ENCODE measurements around the gene IL1A. TPM values are rescaled to one million over a fixed set of nuclear protein-coding genes. Genes with fewer than 3 reads are reported as not detected.
A peak's percentile ranks its signal among the peaks of the same experiment; 100 is the strongest.
"Not testable (repeated sequence)": the region's sequence is repeated elsewhere in the genome, so short reads cannot be mapped to it uniquely, and the experiment has no call there.

IL1A gene
- 0.69 TPM for polyA plus RNA-seq (2013, experiment 1 of 4)
- 0.71 TPM for polyA plus RNA-seq (2013, experiment 2 of 4)
- 0.75 TPM for polyA plus RNA-seq (2013, experiment 3 of 4)
- 0.77 TPM for polyA plus RNA-seq (2013, experiment 4 of 4)

- Histone ChIP-seq H3K27ac (ENCODE audit: insufficient read depth, low read depth, low read length, poor library complexity, severe bottlenecking) (no peak within 1 kb of the TSS), H3K4me3 (ENCODE audit: insufficient read depth, low read depth, low read length) (peak within 1 kb of the TSS; percentile 11), H3K4me1 (ENCODE audit: control insufficient read depth, insufficient read depth, low read length) (peaks cover 7% of the 10 kb centered on the region), H3K27me3 (ENCODE audit: control insufficient read depth, insufficient read depth, low read length, poor library complexity, severe bottlenecking) (no peaks in the 10 kb centered on the region), H3K9me3 (ENCODE audit: control insufficient read depth, low read length) (no peaks in the 10 kb centered on the region), H3K36me3 (ENCODE audit: control insufficient read depth, insufficient read depth, low read length) (no peaks in the 10 kb centered on the region)
- 23 to 25% methylated on average over 13 of the region's 13 CpGs for WGBS, 2 experiments
Observed at GRCh38 chr2:112784199-112785189, at the start of gene IL1A. IL1A (minus strand) TSS chr2:112784493; CDS start chr2:112783770, 723 bp downstream.

- Histone ChIP-seq H3K27me3 (ENCODE audit: control insufficient read depth, insufficient read depth, low read length, poor library complexity, severe bottlenecking) (no peaks in the 10 kb centered on the region), H3K4me1 (ENCODE audit: control insufficient read depth, insufficient read depth, low read length) (no peaks in the 10 kb centered on the region), H3K4me3 (ENCODE audit: insufficient read depth, low read depth, low read length) (no peak overlapping the region), H3K9me3 (ENCODE audit: control insufficient read depth, low read length) (no peaks in the 10 kb centered on the region), H3K27ac (ENCODE audit: insufficient read depth, low read depth, low read length, poor library complexity, severe bottlenecking) (no peak overlapping the region), H3K36me3 (ENCODE audit: control insufficient read depth, insufficient read depth, low read length) (no peaks in the 10 kb centered on the region)
Observed at GRCh38 chr2:112833976-112834375, 49.7 kb upstream of the IL1A start.

GRCh38 chr2:112833639-112833931 is 49.3 kb upstream of the IL1A start:
- not testable (repeated sequence) for H3K9me3 ChIP-seq (ENCODE audit: control insufficient read depth, low read length); H3K36me3 ChIP-seq (ENCODE audit: control insufficient read depth, insufficient read depth, low read length); H3K27me3 ChIP-seq (ENCODE audit: control insufficient read depth, insufficient read depth, low read length, poor library complexity, severe bottlenecking); H3K4me1 ChIP-seq (ENCODE audit: control insufficient read depth, insufficient read depth, low read length); H3K27ac ChIP-seq (ENCODE audit: insufficient read depth, low read depth, low read length, poor library complexity, severe bottlenecking); H3K4me3 ChIP-seq (ENCODE audit: insufficient read depth, low read depth, low read length)
- WGBS, 2 experiments: 89 to 92% methylated on average over 5 of the region's 5 CpGs

DNA sequence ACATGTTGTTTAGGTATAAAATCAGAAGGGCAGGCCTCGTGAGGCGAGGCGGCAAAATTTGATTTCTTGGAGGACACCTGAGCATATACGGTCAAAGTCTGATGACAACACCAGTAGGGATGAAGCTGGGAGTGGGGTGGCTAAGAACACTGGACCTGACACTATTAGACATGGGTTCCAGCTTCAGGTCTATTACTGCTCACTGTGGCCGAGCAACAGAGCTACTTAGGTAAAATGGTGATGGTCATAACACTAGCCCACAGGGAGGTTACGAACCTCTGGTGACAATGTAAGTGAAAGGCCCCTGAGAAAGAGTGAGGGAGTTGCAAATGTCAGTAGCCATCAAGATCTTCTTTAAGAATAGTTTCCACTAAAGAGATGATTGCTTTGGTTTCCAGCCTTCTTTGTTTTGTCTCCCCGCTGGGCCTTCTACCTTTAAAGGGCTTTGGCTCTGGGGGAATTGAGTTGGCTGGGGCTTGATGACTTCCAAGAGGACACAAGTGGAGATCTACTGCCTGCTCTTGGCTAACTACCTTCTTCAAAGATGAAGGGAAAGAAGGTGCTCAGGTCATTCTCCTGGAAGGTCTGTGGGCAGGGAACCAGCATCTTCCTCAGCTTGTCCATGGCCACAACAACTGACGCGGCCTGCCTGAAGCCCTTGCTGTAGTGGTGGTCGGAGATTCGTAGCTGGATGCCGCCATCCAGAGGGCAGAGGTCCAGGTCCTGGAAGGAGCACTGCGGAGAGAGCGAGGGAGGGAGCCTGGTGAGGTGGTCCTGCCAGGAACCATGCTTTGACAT is 48.7 kb upstream of the IL1A start:
- Histone ChIP-seq H3K4me1 (ENCODE audit: control insufficient read depth, insufficient read depth, low read length) (no peaks in the 10 kb centered on the region), H3K9me3 (ENCODE audit: control insufficient read depth, low read length) (no peaks in the 10 kb centered on the region), H3K4me3 (ENCODE audit: insufficient read depth, low read depth, low read length) (no peak overlapping the region), H3K36me3 (ENCODE audit: control insufficient read depth, insufficient read depth, low read length) (no peaks in the 10 kb centered on the region), H3K27ac (ENCODE audit: insufficient read depth, low read depth, low read length, poor library complexity, severe bottlenecking) (no peak overlapping the region), H3K27me3 (ENCODE audit: control insufficient read depth, insufficient read depth, low read length, poor library complexity, severe bottlenecking) (no peaks in the 10 kb centered on the region)
- WGBS, 2 experiments: 90 to 92% methylated on average over 14 of the region's 14 CpGs

- H3K27me3 ChIP-seq (ENCODE audit: control insufficient read depth, insufficient read depth, low read length, poor library complexity, severe bottlenecking): no peaks in the 10 kb centered on the region
- H3K9me3 ChIP-seq (ENCODE audit: control insufficient read depth, low read length): no peaks in the 10 kb centered on the region
- no peak overlapping the region for H3K27ac ChIP-seq (ENCODE audit: insufficient read depth, low read depth, low read length, poor library complexity, severe bottlenecking)
- no peaks in the 10 kb centered on the region for H3K36me3 ChIP-seq (ENCODE audit: control insufficient read depth, insufficient read depth, low read length)
- H3K4me3 ChIP-seq (ENCODE audit: insufficient read depth, low read depth, low read length): no peak overlapping the region
- H3K4me1 ChIP-seq (ENCODE audit: control insufficient read depth, insufficient read depth, low read length): no peaks in the 10 kb centered on the region
- WGBS, 2 experiments: 94 to 95% methylated on average over 15 of the region's 15 CpGs
Observed at GRCh38 chr2:112831946-112832840, 47.9 kb upstream of the IL1A start.

GRCh38 chr2:112831513-112831845 is 47.2 kb upstream of the IL1A start:
- Histone ChIP-seq H3K4me3 (ENCODE audit: insufficient read depth, low read depth, low read length) (no peak overlapping the region), H3K27ac (ENCODE audit: insufficient read depth, low read depth, low read length, poor library complexity, severe bottlenecking) (no peak overlapping the region), H3K9me3 (ENCODE audit: control insufficient read depth, low read length) (no peaks in the 10 kb centered on the region), H3K4me1 (ENCODE audit: control insufficient read depth, insufficient read depth, low read length) (no peaks in the 10 kb centered on the region), H3K27me3 (ENCODE audit: control insufficient read depth, insufficient read depth, low read length, poor library complexity, severe bottlenecking) (no peaks in the 10 kb centered on the region), H3K36me3 (ENCODE audit: control insufficient read depth, insufficient read depth, low read length) (no peaks in the 10 kb centered on the region)
- 91 to 93% methylated on average over 2 of the region's 2 CpGs for WGBS, 2 experiments

- H3K9me3 ChIP-seq (ENCODE audit: control insufficient read depth, low read length): no peaks in the 10 kb centered on the region
- H3K4me3 ChIP-seq (ENCODE audit: insufficient read depth, low read depth, low read length): no peak overlapping the region
- no peaks in the 10 kb centered on the region for H3K27me3 ChIP-seq (ENCODE audit: control insufficient read depth, insufficient read depth, low read length, poor library complexity, severe bottlenecking)
- no peaks in the 10 kb centered on the region for H3K4me1 ChIP-seq (ENCODE audit: control insufficient read depth, insufficient read depth, low read length)
- H3K36me3 ChIP-seq (ENCODE audit: control insufficient read depth, insufficient read depth, low read length): no peaks in the 10 kb centered on the region
- no peak overlapping the region for H3K27ac ChIP-seq (ENCODE audit: insufficient read depth, low read depth, low read length, poor library complexity, severe bottlenecking)
- WGBS, 2 experiments: 79 to 81% methylated on average over 3 to 5 of the region's 5 CpGs
Observed at GRCh38 chr2:112830682-112831512, 46.6 kb upstream of the IL1A start.

DNA sequence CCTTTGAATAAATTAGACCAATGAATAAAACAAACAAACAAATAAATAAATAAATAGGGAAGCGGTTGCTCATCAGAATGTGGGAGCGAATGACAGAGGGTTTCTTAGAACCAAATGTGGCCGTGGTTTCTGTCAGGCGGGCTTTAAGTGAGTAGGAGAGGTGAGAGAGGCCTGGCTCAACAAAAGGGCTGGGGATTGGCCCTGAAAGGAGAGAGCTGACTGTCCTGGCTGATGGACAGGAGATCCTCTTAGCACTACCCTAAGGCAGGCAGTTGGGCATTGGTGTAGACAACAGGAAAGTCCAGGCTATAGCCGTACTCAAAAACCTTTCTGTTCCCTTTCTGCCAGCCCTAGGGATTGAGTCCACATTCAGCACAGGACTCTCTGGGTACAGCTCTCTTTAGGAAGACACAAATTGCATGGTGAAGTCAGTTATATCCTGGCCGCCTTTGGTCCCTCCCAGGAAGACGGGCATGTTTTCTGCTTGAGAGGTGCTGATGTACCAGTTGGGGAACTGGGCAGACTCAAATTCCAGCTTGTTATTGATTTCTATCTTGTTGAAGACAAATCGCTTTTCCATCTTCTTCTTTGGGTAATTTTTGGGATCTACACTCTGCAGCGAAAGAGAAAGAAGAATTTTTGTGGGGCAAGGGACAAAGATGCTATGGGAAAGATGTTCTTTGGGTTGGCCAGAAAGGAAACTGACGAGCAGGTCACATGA is 45.8 kb upstream of the IL1A start:
- H3K27ac ChIP-seq (ENCODE audit: insufficient read depth, low read depth, low read length, poor library complexity, severe bottlenecking): no peak overlapping the region
- H3K4me1 ChIP-seq (ENCODE audit: control insufficient read depth, insufficient read depth, low read length): no peaks in the 10 kb centered on the region
- no peaks in the 10 kb centered on the region for H3K27me3 ChIP-seq (ENCODE audit: control insufficient read depth, insufficient read depth, low read length, poor library complexity, severe bottlenecking)
- H3K4me3 ChIP-seq (ENCODE audit: insufficient read depth, low read depth, low read length): no peak overlapping the region
- WGBS, 2 experiments: 93 to 95% methylated on average over 10 of the region's 10 CpGs
- H3K36me3 ChIP-seq (ENCODE audit: control insufficient read depth, insufficient read depth, low read length): no peaks in the 10 kb centered on the region
- H3K9me3 ChIP-seq (ENCODE audit: control insufficient read depth, low read length): no peaks in the 10 kb centered on the region
